IMR-90 (cell line): Measurements from ENCODE around the gene DNAJC5. TPM values are rescaled to one million over a fixed set of nuclear protein-coding genes. Genes with fewer than 3 reads are reported as not detected.

Source experiments
- ATAC-seq: fragments of 200-7000 bp; cut with Tn5 transposase; 2 replicates; pipeline ENCODE4 v1.9.1; 2020; ENCODE audit warnings: low read depth, mild to moderate bottlenecking, moderate library complexity
- BruUV-seq: library from RNA; stranded (reverse); fragments of 400-500 nt; replicated peaks from 2 replicates; lab custom pipeline; 2021; lab: Mats Ljungman, UMichigan
- CTCF ChIA-PET: fragments of 300-600 bp; formaldehyde crosslinking; extraction: SDS; loops from one replicate; lab custom pipeline; 2021; ENCODE audit warnings: antibody characterized with exemption; lab: Yijun Ruan, JAX
- POLR2A ChIA-PET: fragments of 300-600 bp; sonication (Branson Sonifier 250); formaldehyde crosslinking; loops from one replicate; lab custom pipeline; 2022; ENCODE audit warnings: antibody characterized with exemption; ENCODE audit not compliant: unreplicated experiment; lab: Charles Lee
- DNase-seq: peaks from one replicate; pipeline ENCODE4 v3.0.0; 2013
- H2AFZ ChIP-seq: replicated peaks from 2 replicates; pipeline ENCODE3; 2013; ENCODE audit warnings: low read length, mild to moderate bottlenecking; ENCODE audit not compliant: poor library complexity
- H2AK5ac ChIP-seq: 2 replicates; pipeline ENCODE4 v1.6.1; 2013; ENCODE audit warnings: low read depth, low read length, inconsistent platforms
- H2AK9ac ChIP-seq: replicated peaks from 2 replicates; pipeline ENCODE3; 2013; ENCODE audit warnings: mild to moderate bottlenecking, low read depth, low read length, moderate library complexity; ENCODE audit not compliant: poor library complexity
- H2BK120ac ChIP-seq: 2 replicates; pipeline ENCODE4 v1.6.1; 2013; ENCODE audit warnings: low read depth, low read length, inconsistent platforms
- H2BK15ac ChIP-seq: 3 replicates; pipeline ENCODE4 v1.6.1; 2013; ENCODE audit warnings: low read depth, low read length, inconsistent platforms
- H2BK20ac ChIP-seq: 2 replicates; pipeline ENCODE4 v1.6.1; 2013; ENCODE audit warnings: low read depth, mild to moderate bottlenecking, inconsistent platforms, low read length, moderate library complexity
- H2BK5ac ChIP-seq: 2 replicates; pipeline ENCODE4 v1.6.1; 2013; ENCODE audit warnings: mild to moderate bottlenecking, low read depth, low read length, inconsistent platforms; ENCODE audit not compliant: poor library complexity, severe bottlenecking
- H3K14ac ChIP-seq: replicated peaks from 2 replicates; pipeline ENCODE4 v1.6.1; 2013; ENCODE audit warnings: low read depth, low read length, inconsistent platforms
- H3K18ac ChIP-seq: 2 replicates; pipeline ENCODE4 v1.6.1; 2013; ENCODE audit warnings: low read depth, low read length, control low read depth
- H3K23ac ChIP-seq: 2 replicates; pipeline ENCODE4 v1.6.1; 2013; ENCODE audit warnings: low read depth, low read length, inconsistent platforms
- H3K27ac ChIP-seq: 2 replicates; pipeline ENCODE4 v1.5.1; 2013; ENCODE audit warnings: mild to moderate bottlenecking, control low read depth, low read length; ENCODE audit not compliant: insufficient read depth
- H3K27me3 ChIP-seq: 2 replicates; pipeline ENCODE4 v1.6.1; 2013; ENCODE audit warnings: low read length; ENCODE audit not compliant: control insufficient read depth, insufficient read depth
- H3K36me3 ChIP-seq: 2 replicates; pipeline ENCODE4 v1.6.1; 2013; ENCODE audit warnings: low read length, mixed read lengths; ENCODE audit not compliant: control insufficient read depth, insufficient read depth
- H3K4ac ChIP-seq: 2 replicates; pipeline ENCODE4 v1.6.1; 2013; ENCODE audit warnings: low read depth, low read length, inconsistent platforms
- H3K4me1 ChIP-seq: 2 replicates; pipeline ENCODE4 v1.6.1; 2013; ENCODE audit warnings: low read length, mixed read lengths; ENCODE audit not compliant: control insufficient read depth, insufficient read depth
- H3K4me2 ChIP-seq: 2 replicates; pipeline ENCODE4 v1.6.1; 2013; ENCODE audit warnings: low read depth, mild to moderate bottlenecking, control low read depth, low read length, moderate library complexity
- H3K4me3 ChIP-seq: 2 replicates; pipeline ENCODE4 v1.5.1; 2013; ENCODE audit warnings: low read depth, mild to moderate bottlenecking, control low read depth, low read length, moderate library complexity; ENCODE audit not compliant: insufficient read depth
- H3K56ac ChIP-seq: 2 replicates; pipeline ENCODE4 v1.6.1; 2013; ENCODE audit warnings: low read length, inconsistent platforms; ENCODE audit not compliant: insufficient read depth; ENCODE audit errors: extremely low read depth
- H3K79me1 ChIP-seq, 2 experiments: 2 replicates each; pipeline ENCODE4 v1.6.1; 2013; ENCODE audit warnings: low read length in 2 of 2, inconsistent platforms in 1 of 2, low read depth in 1 of 2
- H3K9ac ChIP-seq: 2 replicates; pipeline ENCODE4 v1.6.1; 2013; ENCODE audit warnings: low read depth, low read length, control low read depth
- H3K9me1 ChIP-seq: 2 replicates; pipeline ENCODE4 v1.6.1; 2013; ENCODE audit warnings: low read length, inconsistent platforms; ENCODE audit not compliant: insufficient read depth
- H3K9me3 ChIP-seq: 2 replicates; pipeline ENCODE4 v1.6.1; 2013; ENCODE audit warnings: low read length; ENCODE audit not compliant: control insufficient read depth, insufficient read depth
- H4K20me1 ChIP-seq: 2 replicates; pipeline ENCODE4 v1.6.1; 2013; ENCODE audit warnings: low read length, inconsistent platforms; ENCODE audit not compliant: insufficient read depth
- H4K5ac ChIP-seq: 2 replicates; pipeline ENCODE4 v1.6.1; 2013; ENCODE audit warnings: mild to moderate bottlenecking, low read depth, low read length, control low read depth
- H4K8ac ChIP-seq, 2 experiments: 2 replicates each; pipeline ENCODE4 v1.6.1; 2013; ENCODE audit warnings: low read depth in 2 of 2, low read length in 2 of 2, control low read depth in 1 of 2, inconsistent platforms in 1 of 2
- H4K91ac ChIP-seq: 2 replicates; pipeline ENCODE4 v1.6.1; 2013; ENCODE audit warnings: low read depth, low read length, inconsistent platforms; ENCODE audit not compliant: insufficient read depth
- MAZ ChIP-seq: IDR thresholded peaks from 2 replicates; pipeline ENCODE4 v1.6.1; 2012; ENCODE audit warnings: low read depth, mild to moderate bottlenecking, low read length, improper control_type of control experiment, moderate library complexity, borderline replicate concordance
- POLR2A ChIP-seq: IDR thresholded peaks from 2 replicates; pipeline ENCODE4 v1.6.1; 2012; ENCODE audit warnings: mild to moderate bottlenecking, low read depth, low read length
- RCOR1 ChIP-seq: IDR thresholded peaks from 2 replicates; pipeline ENCODE4 v1.6.1; 2012; ENCODE audit warnings: mild to moderate bottlenecking, low read length, improper control_type of control experiment; ENCODE audit not compliant: insufficient replicate concordance
- SMC3 ChIP-seq: fragments of 150-350 bp; IDR thresholded peaks from 2 replicates; pipeline ENCODE4 v1.6.1; 2016; ENCODE audit warnings: low read depth, mild to moderate bottlenecking, antibody characterized with exemption, low read length, moderate library complexity
- WGBS, 2 experiments: methylation state at CpG; one replicate each; pipeline versions ENCODE4 v1.1.5 to v1.1.7; 2013; ENCODE audit warnings: missing lambda C conversion rate in 2 of 2; ENCODE audit not compliant: insufficient read length in 1 of 2; ENCODE audit errors: extremely low coverage in 2 of 2; 5-methylcytosine and 5-hydroxymethylcytosine counted together
- dilution Hi-C: fragments of 300-500 bp; cut with HindIII; formaldehyde crosslinking; loops from one replicate; pipeline ENCODE4 v1.14.3; 2018; ENCODE audit warnings: low sequenced_read_pairs; ENCODE audit not compliant: unreplicated experiment
- in situ Hi-C: fragments of 300-500 bp; cut with MboI; formaldehyde crosslinking; loops from 3 replicates; pipeline ENCODE4 v1.14.3; 2019; ENCODE audit warnings: low sequenced_read_pairs, inconsistent platforms, mixed read lengths
- intact Hi-C: fragments of 100-400 bp; cut with micrococcal nuclease; formaldehyde crosslinking; loops from 2 replicates; pipeline ENCODE4 v1.10.0; 2022
- polyA plus RNA-seq, 3 experiments: library from polyadenylated mRNA; depleted of rRNA; stranded (reverse); fragments of >200 nt; gene quantifications; 2 replicates each; pipeline ENCODE4 v1.2.3, GENCODE V29; 2012; ENCODE audit warnings: low replicate concordance in 1 of 3
- total RNA-seq: library from RNA; depleted of rRNA; stranded (reverse); fragments of >200 nt; gene quantifications from 2 replicates; pipeline ENCODE4 v1.2.3, GENCODE V29; 2012
- TF ChIP-seq, protein P1 (sequence below): fragments of 150-350 bp; IDR thresholded peaks from 2 replicates; pipeline ENCODE4 v1.6.1; 2016; ENCODE audit warnings: low read depth, mild to moderate bottlenecking, low read length, moderate library complexity, borderline replicate concordance
- TF ChIP-seq, protein P2 (sequence below): fragments of 150-350 bp; IDR thresholded peaks from 2 replicates; pipeline ENCODE4 v1.6.1; 2017; ENCODE audit warnings: mild to moderate bottlenecking, antibody characterized with exemption, low read length, low read depth

Gene DNAJC5
- total and polyA plus RNA-seq, 2 of the 4 experiments (the other 2 are of a cell fraction) = 35.6 to 45.2 TPM

DNA sequence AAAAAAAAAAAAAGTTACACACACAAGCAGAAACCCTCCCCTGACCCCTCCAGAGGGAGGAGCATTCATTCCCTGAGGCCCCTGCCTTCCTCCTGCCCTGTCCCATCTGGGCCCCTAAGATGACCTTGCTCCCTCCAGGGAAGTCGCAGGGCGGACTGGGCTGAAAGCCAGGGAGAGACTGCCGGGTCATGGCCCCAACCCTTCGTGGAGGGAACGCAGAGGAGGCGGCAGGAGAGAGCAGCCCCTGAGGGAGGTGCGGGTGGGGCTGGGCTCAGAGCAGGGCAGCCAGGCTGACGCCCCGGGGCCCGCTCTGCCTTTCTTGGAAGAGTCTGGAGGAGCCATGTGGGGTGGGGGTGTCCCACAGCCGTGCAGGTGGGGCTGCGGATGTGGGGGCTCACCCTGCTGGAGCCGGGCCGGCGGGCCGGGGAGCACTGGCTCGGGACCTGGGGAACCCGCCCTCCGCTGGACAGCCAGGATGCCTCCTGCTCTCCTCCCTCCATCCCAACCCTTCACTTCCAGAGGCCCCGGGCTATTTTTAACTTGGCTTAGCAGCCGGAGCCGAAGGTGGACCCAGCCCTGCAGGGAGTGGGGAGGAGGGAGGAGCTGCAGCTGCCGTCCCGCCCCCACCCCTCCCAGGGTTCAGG, 48.7 kb upstream of the DNAJC5 start:
- no peak for DNase-seq
- Histone ChIP-seq H3K27me3 (peaks cover 6% of the 10 kb centered on the region), H2BK15ac (no peak overlapping the region), H2AFZ (peak overlapping the region; percentile 91), H2AK5ac (peak overlapping the region; percentile 15; the same call in 1 of the 2 replicates), H3K14ac (peak overlapping the region; percentile 21; the same call in 1 of the 2 replicates), H4K5ac (peak overlapping the region; percentile 30; the same call in 1 of the 2 replicates), H3K9me1 (0 out of 2 replicates have a peak, but pooled peaks cover 5% of the 10 kb centered on the region), H3K4me1 (peaks cover 8% of the 10 kb centered on the region), H3K4me2 (no peak overlapping the region), H4K91ac (no peak overlapping the region), H2BK120ac (0 out of 2 replicates have a peak overlapping the region, but pooled peaks have one; percentile 40), H2AK9ac (peak overlapping the region; percentile 91), H3K79me1 (no peaks in the 10 kb centered on the region), H3K4ac (peak overlapping the region; percentile 35), H2BK20ac (no peak overlapping the region), H3K4me3 (no peak overlapping the region), H3K27ac (no peak overlapping the region), H3K23ac (no peak overlapping the region), H2BK5ac (no peak overlapping the region), H3K56ac (no peak overlapping the region), H3K9me3 (no peaks in the 10 kb centered on the region), H3K18ac (no peak overlapping the region), H3K36me3 (no peaks in the 10 kb centered on the region), H4K20me1 (no peaks in the 10 kb centered on the region), H4K8ac (peak overlapping the region in 1 of 2 experiments; percentile 24; a peak in 1 of 4 replicates), H3K9ac (no peak overlapping the region)
- no TSS peak for BruUV-seq
- intact Hi-C loops = no loop called here
- dilution Hi-C loops = no loop called here
- in situ Hi-C loops = no loop called here
- TF ChIP-seq MAZ (no peak), POLR2A (no peak), RCOR1 (no peak), SMC3 (no peak)
- TF ChIP-seq, protein P1, sequence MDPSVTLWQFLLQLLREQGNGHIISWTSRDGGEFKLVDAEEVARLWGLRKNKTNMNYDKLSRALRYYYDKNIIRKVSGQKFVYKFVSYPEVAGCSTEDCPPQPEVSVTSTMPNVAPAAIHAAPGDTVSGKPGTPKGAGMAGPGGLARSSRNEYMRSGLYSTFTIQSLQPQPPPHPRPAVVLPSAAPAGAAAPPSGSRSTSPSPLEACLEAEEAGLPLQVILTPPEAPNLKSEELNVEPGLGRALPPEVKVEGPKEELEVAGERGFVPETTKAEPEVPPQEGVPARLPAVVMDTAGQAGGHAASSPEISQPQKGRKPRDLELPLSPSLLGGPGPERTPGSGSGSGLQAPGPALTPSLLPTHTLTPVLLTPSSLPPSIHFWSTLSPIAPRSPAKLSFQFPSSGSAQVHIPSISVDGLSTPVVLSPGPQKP = no peak
- TF ChIP-seq, protein P2, sequence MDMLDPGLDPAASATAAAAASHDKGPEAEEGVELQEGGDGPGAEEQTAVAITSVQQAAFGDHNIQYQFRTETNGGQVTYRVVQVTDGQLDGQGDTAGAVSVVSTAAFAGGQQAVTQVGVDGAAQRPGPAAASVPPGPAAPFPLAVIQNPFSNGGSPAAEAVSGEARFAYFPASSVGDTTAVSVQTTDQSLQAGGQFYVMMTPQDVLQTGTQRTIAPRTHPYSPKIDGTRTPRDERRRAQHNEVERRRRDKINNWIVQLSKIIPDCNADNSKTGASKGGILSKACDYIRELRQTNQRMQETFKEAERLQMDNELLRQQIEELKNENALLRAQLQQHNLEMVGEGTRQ = no peak
- 18% methylated on average over 8 of the region's 24 CpGs; no CpG with 5 or more reads in 1 of the 2 experiments for WGBS, 2 experiments
- CTCF ChIA-PET = no interaction called here
- peak; percentile 81 for ATAC-seq
- POLR2A ChIA-PET = no interaction called here
